ENCODE measurements around the gene MCM3.

MCM3 gene

DNA sequence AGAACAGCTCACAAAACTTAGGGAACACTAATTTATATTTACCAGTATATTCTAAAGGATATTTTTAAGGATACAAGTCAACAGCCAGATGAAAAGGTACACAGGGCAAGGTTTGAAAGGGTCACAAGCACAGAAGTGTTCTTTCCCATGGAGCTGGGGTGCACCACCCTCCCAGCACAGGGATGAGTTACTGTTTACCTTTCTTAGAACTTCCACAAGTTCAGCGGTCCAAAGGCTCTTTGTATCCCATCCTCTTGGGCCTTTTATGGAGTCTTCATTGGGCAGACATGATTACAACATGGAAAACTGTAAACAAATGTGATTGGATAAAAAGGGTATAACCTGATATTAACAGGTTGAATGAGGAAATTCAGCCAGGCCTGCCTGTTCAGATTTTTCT lies 39.1 kb downstream of the MCM3 start:
- no peak for DNase-seq

DNA sequence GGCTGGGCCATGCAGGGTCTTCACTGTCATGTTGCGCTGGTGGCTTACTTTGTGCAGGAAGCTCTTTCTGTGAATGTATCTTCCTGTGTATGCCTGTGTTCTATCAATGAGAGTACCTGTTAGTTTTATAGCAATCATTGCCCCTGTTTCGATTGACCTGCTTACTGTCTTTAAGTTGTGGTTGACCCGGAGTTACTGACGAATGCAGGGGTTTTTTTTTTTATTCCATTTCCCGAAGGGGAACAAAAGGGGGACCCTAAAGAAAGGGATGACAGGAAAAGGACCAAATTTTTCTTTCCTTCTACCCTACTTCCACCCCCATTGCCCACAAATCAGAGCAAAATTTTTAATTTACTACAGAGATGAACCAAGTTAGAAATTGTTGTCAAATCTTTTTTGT lies 40.1 kb downstream of the MCM3 start, which contains the start of gene IL17F:
TSS of gene IL17F (minus strand) at position 101 of the 400 bp plus-strand sequence. CDS start at position 30, 71 bp downstream.
- no peak for DNase-seq

DNA sequence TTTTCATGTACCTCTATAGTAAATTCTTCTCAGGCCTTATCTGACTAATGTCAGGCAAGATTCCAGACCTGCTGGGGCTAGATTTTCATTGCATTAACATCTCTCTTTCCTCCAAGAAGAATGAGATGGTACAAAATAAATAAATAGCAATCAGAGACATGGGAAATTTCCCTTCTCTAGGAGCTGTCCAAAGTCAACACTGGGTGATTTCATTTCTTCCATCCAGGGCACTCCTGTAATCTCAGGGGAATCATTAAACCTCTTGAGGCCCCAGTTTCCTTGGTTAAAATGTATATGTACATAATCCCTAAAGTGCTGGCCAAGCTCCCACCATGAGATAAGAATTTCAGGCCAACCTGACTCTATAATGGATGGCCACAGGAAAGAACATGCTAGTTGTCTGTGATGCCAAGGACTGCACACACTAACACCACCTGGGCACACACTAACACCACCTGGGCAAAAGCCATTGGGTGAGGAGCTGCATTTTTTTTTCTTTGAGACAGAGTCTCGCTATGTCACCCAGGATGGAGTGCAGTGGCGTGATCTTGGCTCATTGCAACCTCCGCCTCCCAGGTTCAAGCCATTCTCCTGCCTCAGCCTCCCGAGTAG lies 41.2 kb downstream of the MCM3 start:
- no peak for DNase-seq

DNA sequence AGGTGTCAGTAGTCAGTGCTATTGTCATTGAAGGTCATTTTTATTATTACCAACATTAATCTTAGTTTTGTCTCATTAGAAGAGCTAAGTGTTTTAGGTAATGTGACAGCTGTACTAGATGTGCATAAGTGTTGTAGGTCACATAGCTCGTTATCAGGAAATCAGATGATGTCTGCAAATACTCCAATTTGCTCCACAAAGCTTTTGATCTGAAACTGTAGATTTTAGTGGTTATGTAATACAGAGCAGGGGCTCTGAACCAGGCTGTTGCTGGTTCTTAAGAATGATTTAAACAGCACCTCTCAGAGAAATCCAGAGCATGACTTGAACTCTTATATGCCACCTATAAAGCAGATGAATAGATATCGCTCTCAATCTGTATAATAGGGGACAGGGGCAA lies 42.7 kb downstream of the MCM3 start:
- no peak for DNase-seq

DNA sequence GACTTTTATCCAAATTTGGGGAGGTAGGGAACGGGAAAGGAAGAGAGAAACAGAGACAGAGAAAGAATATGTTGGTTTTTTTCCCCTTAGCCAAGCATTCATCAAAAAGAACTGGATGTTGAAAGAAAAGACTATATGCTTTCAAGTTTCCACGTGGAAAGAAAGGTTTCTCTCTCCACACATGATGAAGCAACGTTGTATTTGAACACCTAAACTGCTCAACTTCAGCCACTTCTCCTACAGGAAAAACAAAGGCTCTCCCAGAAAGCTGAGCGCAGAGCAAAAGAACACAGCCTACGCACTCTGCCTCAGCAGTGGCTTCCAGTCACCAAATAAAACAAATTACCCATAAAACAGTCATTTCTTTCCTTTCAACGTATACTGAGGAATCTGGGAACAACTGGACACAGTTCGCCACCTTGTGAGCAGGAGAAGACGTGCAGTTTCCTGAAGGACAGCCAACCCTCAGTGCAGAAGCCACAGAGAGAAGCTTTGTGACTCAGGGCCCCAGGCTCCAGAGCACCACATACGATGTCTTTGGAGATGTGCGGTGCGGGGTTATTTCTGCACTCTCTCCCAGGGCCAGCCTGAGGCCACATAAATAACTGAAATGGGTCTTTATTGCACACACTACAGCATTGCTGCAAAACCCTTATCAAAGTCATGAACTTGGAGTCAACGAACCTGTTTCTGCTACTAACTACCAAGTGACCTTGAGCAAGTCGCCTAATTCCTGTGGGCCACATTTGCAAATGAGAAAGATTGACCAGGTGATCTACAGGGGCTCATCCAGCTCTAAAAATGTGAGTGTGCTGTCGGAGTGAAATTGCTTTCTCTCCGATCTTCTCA lies 50.3 kb downstream of the MCM3 start:
- DNase-seq: peak in 1 of 3 donors; percentile 9

DNA sequence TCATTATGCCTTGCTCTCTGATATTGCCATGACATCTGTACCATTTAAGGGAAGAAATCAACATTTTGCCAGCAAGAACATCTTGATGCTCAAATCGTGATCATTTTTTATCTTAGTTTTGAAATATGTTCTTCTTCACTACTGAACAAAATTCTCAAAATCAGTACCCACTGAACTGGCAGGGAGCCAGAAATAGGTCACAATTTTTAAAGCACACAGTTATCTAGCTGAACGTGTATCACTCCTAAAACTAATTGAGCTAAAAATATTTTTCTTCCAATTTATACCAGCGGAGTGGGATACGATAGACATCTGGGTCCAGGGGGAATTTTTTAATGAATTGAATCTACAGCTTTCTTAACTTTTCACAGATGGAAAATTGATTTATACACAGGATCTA lies 51.5 kb downstream of the MCM3 start:
- DNase-seq: no peak

DNA sequence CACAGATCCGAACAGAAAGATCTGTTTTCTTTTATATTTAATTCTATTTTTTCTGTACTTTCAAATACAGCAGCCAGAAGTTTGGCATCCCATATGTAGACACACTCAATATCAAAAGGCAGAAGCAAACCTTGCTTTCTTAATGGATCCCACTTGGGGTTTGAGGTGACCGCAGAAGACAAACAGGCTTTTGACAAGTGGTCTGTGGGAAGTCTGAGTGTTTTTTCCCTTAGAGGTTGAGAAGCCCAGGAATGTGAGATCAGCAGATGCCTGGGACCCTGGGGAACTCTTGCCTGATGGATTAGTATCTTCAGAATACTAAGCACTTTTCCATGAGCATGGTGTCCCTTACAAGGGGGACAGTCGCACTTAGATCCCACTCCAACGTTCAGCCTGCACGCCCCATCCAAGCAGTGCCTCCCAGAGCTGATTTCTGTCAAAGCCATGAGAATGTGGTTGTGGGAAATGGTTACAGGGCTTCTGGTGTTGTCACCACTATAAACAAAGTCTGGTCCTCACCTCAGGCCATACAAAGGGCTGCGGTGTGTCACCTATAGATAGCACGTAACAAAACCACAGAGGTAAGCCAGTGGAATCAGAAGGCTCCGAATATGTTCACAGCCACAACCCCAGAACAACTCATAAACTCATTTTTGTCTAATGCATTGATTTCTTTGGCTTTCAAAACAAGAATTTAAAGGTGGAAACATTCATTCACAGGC lies 53.0 kb downstream of the MCM3 start:
- no peak for DNase-seq

DNA sequence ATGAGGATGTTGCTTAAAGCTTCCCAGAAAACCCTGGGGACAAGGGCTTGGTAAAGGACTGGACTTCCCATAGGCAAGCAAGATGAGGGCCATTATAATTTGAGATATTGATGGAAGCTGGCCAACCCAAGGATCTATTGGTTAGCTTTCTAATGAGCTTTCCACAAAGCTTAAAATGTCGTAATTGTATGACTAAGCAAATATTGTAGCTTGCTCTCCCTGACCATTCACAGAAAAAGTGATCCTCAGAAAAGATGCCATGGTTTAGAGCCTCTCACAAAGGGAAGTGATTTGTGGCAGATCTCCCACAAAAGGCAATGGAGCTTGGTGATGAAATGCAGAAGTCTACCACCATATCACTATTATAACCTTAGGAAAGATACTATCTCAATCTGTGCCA lies 53.9 kb downstream of the MCM3 start:
- no peak for DNase-seq

DNA sequence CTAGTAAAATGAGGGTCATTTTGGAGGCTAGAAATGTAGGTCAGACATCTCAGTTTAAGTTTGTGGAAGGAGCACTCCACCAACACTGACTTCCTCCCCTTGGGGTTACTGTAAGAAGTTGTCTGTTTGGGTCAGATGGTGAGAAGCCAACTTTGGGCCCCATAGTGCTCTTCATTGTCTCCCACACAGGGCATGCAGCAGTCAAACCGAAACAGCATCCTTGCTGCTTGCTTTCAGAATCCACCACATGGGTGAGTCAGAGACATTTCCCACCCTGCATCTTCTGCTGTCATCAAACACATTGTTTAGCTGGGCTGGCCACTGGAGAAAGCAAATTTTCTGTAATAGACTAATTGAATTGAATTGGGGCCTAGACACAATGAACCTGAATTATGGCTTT lies 57.0 kb downstream of the MCM3 start:
- DNase-seq: no peak

DNA sequence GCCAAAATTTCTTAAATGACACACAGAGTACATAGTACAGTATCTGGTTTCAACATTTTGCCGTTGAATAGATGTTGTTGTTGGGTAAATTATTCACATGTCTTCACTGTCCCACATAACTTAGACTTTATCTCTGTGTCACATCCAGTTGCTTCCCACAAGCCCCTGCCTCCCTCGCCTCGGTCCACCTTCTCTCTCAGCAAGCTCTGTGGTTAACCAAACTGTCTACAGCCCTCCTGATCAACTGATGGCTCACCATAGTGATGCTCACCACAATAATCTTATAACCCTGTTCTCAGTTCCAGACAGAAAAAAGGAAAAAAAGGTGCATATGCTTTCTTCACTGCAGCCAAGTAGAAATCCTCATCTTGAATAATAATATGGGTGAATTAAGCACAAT lies 63.2 kb downstream of the MCM3 start:
- DNase-seq: no peak

DNA sequence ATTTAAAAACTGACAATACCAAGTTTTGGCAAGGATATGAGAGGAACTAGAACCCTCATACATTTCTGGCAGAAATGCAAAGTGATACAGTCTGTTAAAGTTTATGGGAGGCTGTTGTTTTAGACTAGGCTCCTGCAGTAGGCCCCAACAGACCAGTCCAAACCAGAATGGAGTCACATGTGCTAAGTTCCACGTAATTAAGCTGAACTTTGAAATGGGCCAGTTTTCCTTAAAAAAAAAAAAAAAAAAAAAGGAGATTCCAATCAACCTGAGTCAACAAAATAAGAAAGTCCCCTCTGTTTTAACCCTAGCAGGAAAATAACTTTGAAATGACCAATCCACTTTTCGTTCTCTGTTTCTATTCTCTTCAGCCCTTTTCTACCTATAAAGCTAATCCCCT lies 66.8 kb downstream of the MCM3 start:
- no peak for DNase-seq

DNA sequence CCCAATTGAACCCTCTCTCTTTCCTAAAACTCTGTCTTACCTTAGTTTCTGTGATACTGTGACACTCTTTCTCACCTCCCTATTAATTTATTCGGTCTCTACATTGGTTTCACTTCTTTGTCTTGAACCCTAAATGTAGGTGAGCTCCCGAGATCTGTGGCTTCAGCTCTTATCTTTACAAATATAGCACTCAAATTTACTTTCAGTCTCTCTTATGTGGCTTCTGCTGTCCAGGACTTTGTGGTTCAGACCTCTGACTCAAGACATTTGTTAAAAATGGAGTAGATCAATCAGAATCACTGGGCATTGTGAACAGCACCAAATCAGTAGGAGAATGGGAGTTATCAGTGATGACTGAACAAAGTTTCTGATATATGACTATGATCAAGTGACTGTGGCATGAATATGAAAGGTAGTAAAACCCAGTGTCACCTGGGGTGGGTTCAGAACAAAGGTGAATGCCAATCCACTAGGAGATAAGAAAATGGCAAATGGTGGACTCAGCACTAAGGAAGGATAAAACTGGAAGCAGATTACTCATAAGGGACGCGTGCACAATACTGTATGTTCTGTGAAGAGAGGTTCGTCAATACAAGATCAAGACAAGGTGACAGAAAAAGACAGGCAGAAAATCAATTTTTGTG lies 67.5 kb downstream of the MCM3 start:
- DNase-seq: no peak

DNA sequence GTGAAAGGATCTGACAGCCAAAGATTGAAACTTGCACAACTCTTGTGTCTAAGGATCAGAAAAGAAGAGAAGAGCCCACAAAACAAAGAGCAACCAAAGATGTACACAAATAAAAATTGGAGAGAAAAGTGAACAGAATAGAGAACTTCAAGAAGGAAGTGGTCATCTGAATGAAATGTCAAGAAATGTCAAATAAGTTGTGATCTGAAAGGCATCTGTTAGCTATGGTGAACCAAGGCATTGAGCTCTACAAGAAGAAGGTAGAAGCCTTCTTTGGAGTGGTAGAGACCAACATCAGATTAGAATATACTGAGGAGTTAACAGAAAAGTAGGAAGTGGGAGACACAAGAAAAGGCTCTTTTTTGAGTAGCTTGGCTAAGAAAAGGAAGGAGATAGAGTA lies 68.8 kb downstream of the MCM3 start:
- DNase-seq: no peak

Data from suppressor macrophage treated with lipopolysaccharide for 1 hour (primary cell).